HEK293T (cell line): ENCODE results near the gene SENP8.
A peak's percentile ranks its signal among the peaks of the same experiment; 100 is the strongest.

Source experiments
- CTCF ChIA-PET: fragments of 350-600 bp; formaldehyde crosslinking; extraction: SDS; loops from one replicate; lab custom pipeline; 2021; ENCODE audit warnings: antibody characterized with exemption, inconsistent platforms; lab: Yijun Ruan, JAX
- POLR2A ChIA-PET: fragments of 350-600 bp; formaldehyde crosslinking; extraction: SDS; loops from one replicate; lab custom pipeline; 2020; ENCODE audit warnings: antibody characterized with exemption, inconsistent platforms; lab: Yijun Ruan, JAX
- DNase-seq: peaks from one replicate; pipeline ENCODE4 v3.0.0; 2012; ENCODE audit warnings: mixed read lengths; ENCODE audit errors: extremely low spot score
- ARNT ChIP-seq: fragments of 450-650 bp; IDR thresholded peaks from 2 replicates; pipeline ENCODE4 v1.6.1; 2017; ENCODE audit warnings: mild to moderate bottlenecking
- BHLHE40 ChIP-seq: fragments of 450-650 bp; IDR thresholded peaks from 2 replicates; pipeline ENCODE4 v1.6.1; 2016; ENCODE audit warnings: mild to moderate bottlenecking, moderate library complexity, borderline replicate concordance
- CTBP1 ChIP-seq: fragments of 450-650 bp; IDR thresholded peaks from 2 replicates; pipeline ENCODE4 v1.6.1; 2016; ENCODE audit warnings: borderline replicate concordance
- ELF4 ChIP-seq: fragments of 450-650 bp; IDR thresholded peaks from 2 replicates; pipeline ENCODE4 v1.6.1; 2017; ENCODE audit warnings: antibody characterized with exemption
- FOXA1 ChIP-seq: fragments of 450-650 bp; IDR thresholded peaks from 2 replicates; pipeline ENCODE4 v1.6.1; 2016; ENCODE audit warnings: mild to moderate bottlenecking
- FOXK2 ChIP-seq: fragments of 450-650 bp; IDR thresholded peaks from 2 replicates; pipeline ENCODE4 v1.6.1; 2016; ENCODE audit warnings: mild to moderate bottlenecking
- FOXM1 ChIP-seq: fragments of 450-650 bp; IDR thresholded peaks from 2 replicates; pipeline ENCODE4 v1.6.1; 2017; ENCODE audit warnings: mild to moderate bottlenecking, borderline replicate concordance
- HDGF ChIP-seq: fragments of 450-650 bp; IDR thresholded peaks from 2 replicates; pipeline ENCODE4 v1.6.1; 2017; ENCODE audit warnings: antibody characterized with exemption, borderline replicate concordance
- L3MBTL2 ChIP-seq: fragments of 450-650 bp; conservative IDR thresholded peaks from 2 replicates; pipeline ENCODE4 v1.6.1; 2016; ENCODE audit warnings: mild to moderate bottlenecking
- LEF1 ChIP-seq: fragments of 450-650 bp; IDR thresholded peaks from 2 replicates; pipeline ENCODE4 v1.6.1; 2017; ENCODE audit warnings: mild to moderate bottlenecking, borderline replicate concordance
- NFRKB ChIP-seq: fragments of 450-650 bp; IDR thresholded peaks from 2 replicates; pipeline ENCODE4 v1.6.1; 2016; ENCODE audit warnings: mild to moderate bottlenecking, moderate library complexity
- PKNOX1 ChIP-seq: fragments of 450-650 bp; IDR thresholded peaks from 2 replicates; pipeline ENCODE4 v1.6.1; 2016
- SP1 ChIP-seq: fragments of 450-650 bp; IDR thresholded peaks from 2 replicates; pipeline ENCODE4 v1.6.1; 2017
- SUZ12 ChIP-seq: fragments of 450-650 bp; IDR thresholded peaks from 2 replicates; pipeline ENCODE4 v1.6.1; 2016; ENCODE audit warnings: mild to moderate bottlenecking
- TARDBP ChIP-seq: fragments of 450-650 bp; IDR thresholded peaks from 2 replicates; pipeline ENCODE4 v1.6.1; 2016
- ZNF384 ChIP-seq: fragments of 450-650 bp; IDR thresholded peaks from 2 replicates; pipeline ENCODE4 v1.6.1; 2016

The SENP8 gene

GRCh38 chr15:72154316-72154715 lies 36.1 kb downstream of the SENP8 start:
- no peak for TF ChIP-seq SUZ12
- TF ChIP-seq HDGF = no peak
- TF ChIP-seq ZNF384 = no peak
- no peak for TF ChIP-seq FOXK2
- TF ChIP-seq PKNOX1 = no peak
- TF ChIP-seq L3MBTL2 = no peak
- TF ChIP-seq ARNT = no peak
- TF ChIP-seq CTBP1 = no peak
- no peak for TF ChIP-seq FOXA1
- TF ChIP-seq BHLHE40 = no peak
- no peak for TF ChIP-seq SP1
- no peak for TF ChIP-seq FOXM1
- TF ChIP-seq LEF1 = no peak
- no peak for TF ChIP-seq TARDBP
- no peak for TF ChIP-seq ELF4
- TF ChIP-seq NFRKB = no peak
- DNase-seq = no peak
- CTCF ChIA-PET = no interaction called here
- POLR2A ChIA-PET = no interaction called here

GRCh38 chr15:72155003-72155621 lies 36.9 kb downstream of the SENP8 start:
- ChIA-PET CTCF (no interaction called here), POLR2A (no interaction called here)
- no peak for DNase-seq
- no peak for TF ChIP-seq FOXM1
- TF ChIP-seq ARNT = no peak
- no peak for TF ChIP-seq FOXK2
- no peak for TF ChIP-seq L3MBTL2
- TF ChIP-seq ZNF384 = no peak
- TF ChIP-seq TARDBP = no peak
- TF ChIP-seq SUZ12 = no peak
- TF ChIP-seq BHLHE40 = no peak
- TF ChIP-seq LEF1 = no peak
- TF ChIP-seq HDGF = no peak
- TF ChIP-seq FOXA1 = no peak
- TF ChIP-seq CTBP1 = no peak
- TF ChIP-seq SP1 = no peak
- no peak for TF ChIP-seq NFRKB
- no peak for TF ChIP-seq ELF4
- no peak for TF ChIP-seq PKNOX1

GRCh38 chr15:72155635-72156616 lies 37.7 kb downstream of the SENP8 start:
- DNase-seq = peak; percentile 81
- ChIA-PET CTCF (interaction anchor here (0.5 to 3.0 kb wide), 13 partner anchors 9 to 412 kb away, joined by 3 to 14 read pairs (median 4); no protein-coding TSS in a partner anchor), POLR2A (interaction anchor here (1.1 kb wide), 1 partner anchor 38 kb away, joined by 4 read pairs; the partner anchor contains the start of genes MYO9A and SENP8)
- TF ChIP-seq PKNOX1 = no peak

DNA sequence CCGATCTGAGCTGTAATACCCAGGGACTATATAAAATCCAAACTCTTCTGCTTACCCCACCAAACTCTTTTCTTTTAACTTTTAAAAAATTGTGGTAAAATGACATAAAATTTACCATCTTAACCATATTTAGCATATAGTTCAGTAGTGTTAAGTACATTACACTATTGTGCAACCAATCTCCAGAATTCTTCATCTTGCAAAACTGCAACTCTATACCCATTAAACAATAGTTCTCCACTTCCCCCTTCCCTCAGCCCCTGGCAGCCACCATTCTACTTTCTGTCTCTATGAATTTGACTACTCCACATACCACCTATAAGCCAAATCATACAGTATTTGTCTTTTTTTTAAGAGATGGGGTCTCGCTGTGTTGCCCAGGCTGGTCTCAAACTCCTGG lies 38.7 kb downstream of the SENP8 start:
- ChIA-PET POLR2A (interaction anchor here (1.1 kb wide), 1 partner anchor 39 kb away, joined by 4 read pairs; the partner anchor contains the start of genes MYO9A and SENP8), CTCF (interaction anchor here (0.7 to 3.0 kb wide), 8 partner anchors 8 to 413 kb away, joined by 3 to 14 read pairs (median 5); no protein-coding TSS in a partner anchor)
- TF ChIP-seq CTBP1 (no peak), L3MBTL2 (no peak), PKNOX1 (no peak), HDGF (no peak), LEF1 (no peak), FOXA1 (no peak), SUZ12 (no peak), FOXM1 (no peak), ELF4 (no peak), NFRKB (no peak), BHLHE40 (no peak)
- DNase-seq = no peak

GRCh38 chr15:72160696-72161245 lies 42.6 kb downstream of the SENP8 start:
- DNase-seq = no peak
- no peak for TF ChIP-seq CTBP1
- CTCF ChIA-PET = no interaction called here
- POLR2A ChIA-PET = no interaction called here
